ENCODE data around the gene ELFN2. TPM values are rescaled to one million over a fixed set of nuclear protein-coding genes. Genes with fewer than 3 reads are reported as not detected.

The ELFN2 gene
- total RNA-seq, 1 experiment from 2014 or later: 30.8 TPM

- Histone ChIP-seq H4K20me1 (ENCODE audit: insufficient read depth) (no peaks in the 10 kb centered on the region), H3F3A (ENCODE audit: insufficient read depth, low read depth) (0 out of 2 replicates have a peak, but pooled peaks cover 5% of the 10 kb centered on the region), H3K9me3 (ENCODE audit: insufficient read depth, low read depth) (no peaks in the 10 kb centered on the region), H3K79me2 (ENCODE audit: low read depth) (no peaks in the 10 kb centered on the region), H3K36me3 (ENCODE audit: low read depth) (0 out of 2 replicates have a peak, but pooled peaks cover 4% of the 10 kb centered on the region), H2AFZ (no peak overlapping the region), H3K27me3 (ENCODE audit: insufficient read depth, low read depth) (no peaks in the 10 kb centered on the region), H3K4me3 (no peak overlapping the region), H3K4me2 (no peak overlapping the region), H3K9me2 (ENCODE audit: insufficient read depth) (no peaks in the 10 kb centered on the region), H3K4me1 (replicated peaks; ENCODE audit: insufficient read depth) (no peaks in the 10 kb centered on the region), H3K27ac (no peak overlapping the region)
- intact Hi-C loops (cut with micrococcal nuclease; ENCODE audit: unreplicated experiment): no loop called here
- DNase-seq: no peak
- no TSS peak for BruUV-seq (replicated peaks)
- TF ChIP-seq CTCF (conservative IDR thresholded peaks at IDR 0.05): no peak
- no peak for TF ChIP-seq EZH2 (IDR thresholded peaks at IDR 0.05; ENCODE audit: low read depth)
- ChIA-PET CTCF (interaction anchor here (0.6 kb wide), 1 partner anchor 27 kb away, joined by 8 read pairs; no protein-coding TSS in a partner anchor), POLR2A (ENCODE audit: unreplicated experiment) (no interaction called here)
Observed at GRCh38 chr22:37370306-37370979, 56.8 kb downstream of the ELFN2 start.

GRCh38 chr22:37369483-37369882 lies 57.8 kb downstream of the ELFN2 start:
- Histone ChIP-seq H3K36me3 (ENCODE audit: low read depth) (0 out of 2 replicates have a peak, but pooled peaks cover 4% of the 10 kb centered on the region), H2AFZ (no peak overlapping the region), H3K27me3 (ENCODE audit: insufficient read depth, low read depth) (no peaks in the 10 kb centered on the region), H3K27ac (no peak overlapping the region), H3K9me3 (ENCODE audit: insufficient read depth, low read depth) (no peaks in the 10 kb centered on the region), H3F3A (ENCODE audit: insufficient read depth, low read depth) (0 out of 2 replicates have a peak, but pooled peaks cover 5% of the 10 kb centered on the region), H3K79me2 (ENCODE audit: low read depth) (no peaks in the 10 kb centered on the region), H3K4me3 (no peak overlapping the region), H3K4me2 (no peak overlapping the region), H3K4me1 (replicated peaks; ENCODE audit: insufficient read depth) (no peaks in the 10 kb centered on the region), H3K9me2 (ENCODE audit: insufficient read depth) (no peaks in the 10 kb centered on the region), H4K20me1 (ENCODE audit: insufficient read depth) (no peaks in the 10 kb centered on the region)
- ChIA-PET CTCF (no interaction called here), POLR2A (ENCODE audit: unreplicated experiment) (no interaction called here)
- no peak for DNase-seq
- BruUV-seq (replicated peaks): no TSS peak
- TF ChIP-seq CTCF (conservative IDR thresholded peaks at IDR 0.05) (no peak), EZH2 (IDR thresholded peaks at IDR 0.05; ENCODE audit: low read depth) (no peak)
- intact Hi-C loops (cut with micrococcal nuclease; ENCODE audit: unreplicated experiment): no loop called here

GRCh38 chr22:37368058-37368457 lies 59.2 kb downstream of the ELFN2 start:
- no peaks in the 10 kb centered on the region for H3K9me3 ChIP-seq (ENCODE audit: insufficient read depth, low read depth)
- no peaks in the 10 kb centered on the region for H3K9me2 ChIP-seq (ENCODE audit: insufficient read depth)
- TF ChIP-seq EZH2 (IDR thresholded peaks at IDR 0.05; ENCODE audit: low read depth): no peak
- no peak for TF ChIP-seq CTCF (conservative IDR thresholded peaks at IDR 0.05)
- H3F3A ChIP-seq (ENCODE audit: insufficient read depth, low read depth): 0 out of 2 replicates have a peak, but pooled peaks cover 5% of the 10 kb centered on the region
- no peak for DNase-seq
- no peak overlapping the region for H3K4me3 ChIP-seq
- ChIA-PET POLR2A (ENCODE audit: unreplicated experiment) (no interaction called here), CTCF (no interaction called here)
- intact Hi-C loops (cut with micrococcal nuclease; ENCODE audit: unreplicated experiment): no loop called here
- no peak overlapping the region for H3K4me2 ChIP-seq
- no peak overlapping the region for H3K27ac ChIP-seq
- no peaks in the 10 kb centered on the region for H4K20me1 ChIP-seq (ENCODE audit: insufficient read depth)
- H3K36me3 ChIP-seq (ENCODE audit: low read depth): 0 out of 2 replicates have a peak, but pooled peaks cover 4% of the 10 kb centered on the region
- H2AFZ ChIP-seq: no peak overlapping the region
- H3K79me2 ChIP-seq (ENCODE audit: low read depth): no peaks in the 10 kb centered on the region
- BruUV-seq (replicated peaks): no TSS peak
- no peaks in the 10 kb centered on the region for H3K27me3 ChIP-seq (ENCODE audit: insufficient read depth, low read depth)
- no peaks in the 10 kb centered on the region for H3K4me1 ChIP-seq (replicated peaks; ENCODE audit: insufficient read depth)
